H1 (cell line): ENCODE data around the gene GCSAM.

Source experiments
- ATF2 ChIP-seq: IDR thresholded peaks from 2 replicates; pipeline ENCODE4 v1.6.1; 2012; ENCODE audit warnings: low read length, inconsistent platforms
- CBX8 ChIP-seq: fragments of 300-800, 300-1000 bp; sonication (generic); IDR thresholded peaks from 2 replicates; pipeline ENCODE4 v1.7.1; 2016; ENCODE audit warnings: low read depth, low read length, borderline replicate concordance
- CHD1 ChIP-seq: IDR thresholded peaks from 2 replicates; pipeline ENCODE4 v1.6.1; 2012; ENCODE audit warnings: low read depth, low read length, improper control_type of control experiment
- CTCF ChIP-seq, 3 experiments: IDR thresholded peaks; 1 replicate in 2 of 3; 2 replicates in 1 of 3; pipeline versions ENCODE4 v1.5.1 to v1.6.1; 2011; ENCODE audit warnings: low read length in 3 of 3, mild to moderate bottlenecking in 3 of 3, inconsistent platforms in 2 of 3, low read depth in 1 of 3, moderate library complexity in 1 of 3; ENCODE audit not compliant: insufficient read depth in 1 of 3; ENCODE audit errors: control extremely low read depth in 1 of 3
- EP300 ChIP-seq, 2 experiments: IDR thresholded peaks; 1 replicate in 1 of 2; 2 replicates in 1 of 2; pipeline ENCODE4 v1.6.1; 2011 to 2012; ENCODE audit warnings: low read depth in 2 of 2, low read length in 2 of 2, mild to moderate bottlenecking in 2 of 2, borderline replicate concordance in 1 of 2, inconsistent platforms in 1 of 2, moderate library complexity in 1 of 2
- EZH2 ChIP-seq: fragments of 200-600 bp; sonication (generic); IDR thresholded peaks from 2 replicates; pipeline ENCODE4 v1.7.1; 2012; ENCODE audit warnings: low read depth, mild to moderate bottlenecking, moderate library complexity, low read length, inconsistent platforms; ENCODE audit not compliant: severe bottlenecking
- GABPA ChIP-seq: IDR thresholded peaks from 2 replicates; pipeline ENCODE4 v1.6.1; 2011; ENCODE audit warnings: mild to moderate bottlenecking, low read length, moderate library complexity, borderline replicate concordance; ENCODE audit not compliant: insufficient read depth
- JUN ChIP-seq: IDR thresholded peaks from 2 replicates; pipeline ENCODE4 v1.6.1; 2011; ENCODE audit warnings: low read depth, mild to moderate bottlenecking, improper control_type of control experiment, low read length

- TF ChIP-seq EZH2: no peak
- no peak for TF ChIP-seq CTCF (IDR thresholded peaks at IDR 0.05; ENCODE audit: control extremely low read depth in 1 of 3, insufficient read depth in 1 of 3, low read depth in 1 of 3, low read length in 3 of 3)
- no peak for TF ChIP-seq CBX8
- TF ChIP-seq ATF2: no peak
- TF ChIP-seq GABPA: no peak
- TF ChIP-seq JUN: no peak
- no peak for TF ChIP-seq EP300 (IDR thresholded peaks at IDR 0.05; ENCODE audit: borderline replicate concordance in 1 of 2, low read depth in 2 of 2, low read length in 2 of 2)
- TF ChIP-seq CHD1: no peak
Measured at GRCh38 chr3:112114576-112115160, 18.4 kb downstream of the GCSAM start.
